HFFc6 (cell line): ENCODE measurements around the gene PTH1R. TPM values are rescaled to one million over a fixed set of nuclear protein-coding genes. Genes with fewer than 3 reads are reported as not detected.

Source experiments
- DNase-seq: peaks from one replicate; pipeline ENCODE4 v3.0.0-alpha.2; 2018
- H3K27ac Mint-ChIP-seq: 2 replicates; pipeline ENCODE4 v1.8.0; 2020; ENCODE audit warnings: mild to moderate bottlenecking, mixed read lengths
- H3K27me3 Mint-ChIP-seq: 2 replicates; pipeline ENCODE4 v1.8.0; 2021; ENCODE audit warnings: mild to moderate bottlenecking, moderate library complexity, mixed read lengths; ENCODE audit not compliant: insufficient read depth
- H3K36me3 Mint-ChIP-seq: 2 replicates; pipeline ENCODE4 v1.8.0; 2021; ENCODE audit warnings: low read depth, mixed read lengths
- H3K4me1 Mint-ChIP-seq: 2 replicates; pipeline ENCODE4 v1.8.0; 2020; ENCODE audit warnings: low read depth, mixed read lengths
- H3K4me3 Mint-ChIP-seq: 2 replicates; pipeline ENCODE4 v1.8.0; 2020; ENCODE audit warnings: mild to moderate bottlenecking, moderate library complexity, mixed read lengths
- H3K9me3 Mint-ChIP-seq: 2 replicates; pipeline ENCODE4 v1.8.0; 2020; ENCODE audit warnings: mild to moderate bottlenecking, mixed read lengths
- CTCF ChIP-seq: fragments of 200-600 bp; sonication (generic); IDR thresholded peaks from 2 replicates; pipeline ENCODE4 v1.5.0; 2021; ENCODE audit warnings: antibody characterized with exemption, mild to moderate bottlenecking
- total RNA-seq, 6 experiments: library from RNA; stranded (reverse); fragmentation: NEBNext Ultra II Directional; extraction: Animal tissue kit (Norgen Biotek cat#: 25700); gene quantifications; 2 replicates in 1 of 6; 3 replicates in 5 of 6; pipeline ENCODE4 v1.2.3, GENCODE V29; 2021

Gene PTH1R
- total RNA-seq, 6 experiments from 2014 or later = 0.09 to 1.4 (median 0.85) TPM; not detected in 1

DNA sequence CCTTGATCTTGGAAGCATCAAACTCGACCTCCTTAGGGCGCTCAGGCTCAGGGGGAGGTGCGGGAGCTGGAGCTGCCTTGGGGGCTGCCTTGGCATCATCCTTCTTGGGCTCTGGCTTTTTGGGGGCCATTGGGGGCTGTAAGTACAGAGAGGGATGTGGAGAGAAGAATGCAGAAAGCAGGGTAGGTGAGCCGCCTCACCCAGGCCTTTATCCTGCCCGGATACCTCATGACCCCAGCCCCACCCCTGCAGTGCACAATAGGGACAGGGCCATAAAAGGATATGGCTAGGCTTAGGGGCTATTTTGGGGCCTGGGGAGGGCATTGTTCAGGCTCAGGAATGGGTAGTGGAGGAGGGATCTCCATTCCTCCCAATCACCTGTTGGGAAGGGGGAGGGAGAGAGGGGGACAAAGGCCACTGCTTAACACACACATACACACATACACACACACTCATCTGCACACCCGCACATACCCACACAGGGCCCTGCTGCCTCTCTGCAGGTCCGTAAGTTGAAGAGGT is 14.2 kb upstream of the PTH1R start, which contains the start of gene MYL3:
MYL3 (minus strand) TSS at position 184 of the 522 bp plus-strand sequence; CDS start at position 130, 54 bp downstream.
- no peaks in the 10 kb centered on the region for H3K9me3 Mint-ChIP-seq
- H3K4me1 Mint-ChIP-seq = no peaks in the 10 kb centered on the region
- peaks cover 22% of the 10 kb centered on the region for H3K27me3 Mint-ChIP-seq

GRCh38 chr3:46864061-46864881 is 13.2 kb upstream of the PTH1R start:
- no peak overlapping the region for H3K27ac Mint-ChIP-seq

More for the DNA sequence above, 14.2 kb upstream of the PTH1R start, which contains the start of gene MYL3:
- no peak within 1 kb of the TSS for H3K4me3 Mint-ChIP-seq
- TF ChIP-seq CTCF = no peak
- no peaks in the 10 kb centered on the region for H3K36me3 Mint-ChIP-seq
- H3K27ac Mint-ChIP-seq = no peak within 1 kb of the TSS
- DNase-seq = no peak

GRCh38 chr3:46865031-46865507 is 12.5 kb upstream of the PTH1R start:
- Mint-ChIP-seq H3K9me3 (no peaks in the 10 kb centered on the region), H3K27me3 (peaks cover 20% of the 10 kb centered on the region), H3K4me1 (no peaks in the 10 kb centered on the region), H3K27ac (no peak overlapping the region), H3K36me3 (no peaks in the 10 kb centered on the region), H3K4me3 (no peak overlapping the region)
- DNase-seq = no peak
- TF ChIP-seq CTCF = no peak

More at GRCh38 chr3:46864061-46864881, 13.2 kb upstream of the PTH1R start:
- TF ChIP-seq CTCF = no peak
- H3K4me1 Mint-ChIP-seq = no peaks in the 10 kb centered on the region
- peaks cover 19% of the 10 kb centered on the region for H3K27me3 Mint-ChIP-seq
- H3K36me3 Mint-ChIP-seq = no peaks in the 10 kb centered on the region
- no peak overlapping the region for H3K4me3 Mint-ChIP-seq
- no peaks in the 10 kb centered on the region for H3K9me3 Mint-ChIP-seq
- no peak for DNase-seq

- Mint-ChIP-seq H3K4me3 (no peak overlapping the region), H3K9me3 (no peaks in the 10 kb centered on the region), H3K4me1 (no peaks in the 10 kb centered on the region), H3K36me3 (no peaks in the 10 kb centered on the region), H3K27me3 (peaks cover 22% of the 10 kb centered on the region), H3K27ac (no peak overlapping the region)
- TF ChIP-seq CTCF = no peak
- DNase-seq = no peak
These were observed 12.0 kb upstream of the PTH1R start for GRCh38 chr3:46865546-46865945.

DNA sequence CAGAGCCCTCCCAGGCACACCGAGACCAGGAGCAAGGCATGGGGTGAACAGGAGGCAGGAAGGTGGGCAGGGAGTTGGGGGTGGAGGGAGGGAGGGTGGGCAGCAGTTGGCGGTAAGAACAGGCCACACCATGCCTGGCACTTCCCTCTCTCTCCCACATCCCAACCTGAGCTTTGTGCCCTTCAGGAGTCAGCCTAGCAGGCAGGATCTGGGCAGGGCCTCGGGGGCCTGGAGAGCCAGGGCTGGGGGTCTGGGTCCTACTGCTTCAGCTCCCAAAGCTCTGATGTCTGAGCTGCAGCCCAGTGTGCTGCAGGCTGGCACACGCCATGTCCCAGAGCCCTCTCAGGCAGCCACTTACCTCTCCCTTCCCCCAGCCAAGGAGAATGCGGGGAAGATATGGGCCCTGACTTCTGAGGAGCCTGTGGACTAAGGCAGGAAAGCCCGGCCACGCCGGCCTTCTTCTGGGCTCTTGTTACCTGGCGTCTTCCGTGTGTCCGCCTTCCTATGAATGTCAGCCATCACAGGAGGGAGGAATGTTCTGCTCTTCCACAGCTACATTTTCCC is 11.4 kb upstream of the PTH1R start:
- no peaks in the 10 kb centered on the region for H3K36me3 Mint-ChIP-seq
- no peak for DNase-seq
- no peaks in the 10 kb centered on the region for H3K9me3 Mint-ChIP-seq
- no peak for TF ChIP-seq CTCF
- H3K4me3 Mint-ChIP-seq = no peak overlapping the region
- no peaks in the 10 kb centered on the region for H3K4me1 Mint-ChIP-seq
- H3K27ac Mint-ChIP-seq = no peak overlapping the region
- peaks cover 25% of the 10 kb centered on the region for H3K27me3 Mint-ChIP-seq
